Right atrium auricular region (tissue), 2 donors: Measurements from ENCODE around the gene HPF1. TPM values are rescaled to one million over a fixed set of nuclear protein-coding genes. Genes with fewer than 3 reads are reported as not detected.

ENCODE experiments used
- DNase-seq: peaks from one replicate; pipeline ENCODE4 v3.0.0-alpha.2; 2019; ENCODE audit warnings: low spot score
- H3K27ac ChIP-seq, 2 donors: fragments of 200-600 bp; sonication (generic); 1 replicate in 1 of 2; 2 replicates in 1 of 2; pipeline ENCODE4 v1.5.1; 2016 to 2019
- H3K27me3 ChIP-seq, 2 donors: fragments of 200-600 bp; sonication (generic); one replicate each; pipeline versions ENCODE4 v1.5.1 to v1.6.0; 2017 to 2019
- H3K36me3 ChIP-seq: fragments of 200-600 bp; sonication (generic); one replicate; pipeline ENCODE4 v1.5.1; 2016
- H3K4me1 ChIP-seq, 2 donors: fragments of 200-600 bp; sonication (generic); one replicate each; pipeline versions ENCODE4 v1.5.1 to v1.6.0; 2017 to 2019
- H3K4me3 ChIP-seq, 2 donors: fragments of 200-600 bp; sonication (generic); 1 replicate in 1 of 2; 2 replicates in 1 of 2; pipeline ENCODE4 v1.5.1; 2017 to 2019; ENCODE audit warnings: mild to moderate bottlenecking in 1 of 2, moderate library complexity in 1 of 2
- H3K9me3 ChIP-seq, 2 donors: fragments of 200-600 bp; sonication (generic); one replicate each; pipeline ENCODE4 v1.5.1; 2019
- CTCF ChIP-seq, 2 donors: fragments of 200-600 bp; sonication (generic); IDR thresholded peaks; one replicate each; pipeline ENCODE4 v1.5.1; 2019; ENCODE audit warnings: antibody characterized with exemption in 2 of 2
- total RNA-seq, 2 donors: library from RNA; depleted of rRNA; stranded (reverse); fragments of >200 nt; gene quantifications; one replicate each; pipeline ENCODE4 v1.1.0, GENCODE V29; 2016

The HPF1 gene
- total RNA-seq, 2 donors from 2014 or later: 25.7 to 31.3 TPM

GRCh38 chr4:169707958-169708643 lies 49.6 kb downstream of the HPF1 start:
- peak overlapping the region in 1 of 2 donors; percentile 60 for H3K27ac ChIP-seq
- H3K4me1 ChIP-seq: peaks cover 0 to 10% of the 10 kb centered on the region in 2 donors
- no peak overlapping the region for H3K4me3 ChIP-seq
- TF ChIP-seq CTCF (IDR thresholded peaks at IDR 0.05): no peak
- no peak for DNase-seq
- no peaks in the 10 kb centered on the region for H3K27me3 ChIP-seq
- H3K36me3 ChIP-seq: peaks cover 12% of the 10 kb centered on the region
- H3K9me3 ChIP-seq: no peaks in the 10 kb centered on the region

GRCh38 chr4:169698331-169698730 lies 59.4 kb downstream of the HPF1 start:
- DNase-seq: no peak
- Histone ChIP-seq H3K27ac (no peak overlapping the region), H3K9me3 (no peaks in the 10 kb centered on the region), H3K4me1 (no peaks in the 10 kb centered on the region), H3K4me3 (no peak overlapping the region), H3K27me3 (no peaks in the 10 kb centered on the region), H3K36me3 (peaks cover 19% of the 10 kb centered on the region)
- no peak for TF ChIP-seq CTCF (IDR thresholded peaks at IDR 0.05)

GRCh38 chr4:169690787-169691186 lies 67.0 kb downstream of the HPF1 start:
- Histone ChIP-seq H3K9me3 (no peaks in the 10 kb centered on the region), H3K27ac (no peak overlapping the region), H3K4me1 (no peaks in the 10 kb centered on the region), H3K36me3 (peaks cover 16% of the 10 kb centered on the region), H3K4me3 (no peak overlapping the region), H3K27me3 (no peaks in the 10 kb centered on the region)
- TF ChIP-seq CTCF (IDR thresholded peaks at IDR 0.05): no peak
- DNase-seq: no peak

- Histone ChIP-seq H3K4me3 (no peak overlapping the region), H3K27ac (no peak overlapping the region), H3K36me3 (peaks cover 16% of the 10 kb centered on the region), H3K4me1 (no peaks in the 10 kb centered on the region), H3K9me3 (no peaks in the 10 kb centered on the region), H3K27me3 (no peaks in the 10 kb centered on the region)
- DNase-seq: no peak
- TF ChIP-seq CTCF (IDR thresholded peaks at IDR 0.05): no peak
These were observed 68.1 kb downstream of the HPF1 start for GRCh38 chr4:169689681-169690080.

- no peak overlapping the region for H3K4me3 ChIP-seq
- H3K4me1 ChIP-seq: no peaks in the 10 kb centered on the region
- no peaks in the 10 kb centered on the region for H3K9me3 ChIP-seq
- no peak for DNase-seq
- peaks cover 11% of the 10 kb centered on the region for H3K36me3 ChIP-seq
- TF ChIP-seq CTCF (IDR thresholded peaks at IDR 0.05): no peak
- H3K27me3 ChIP-seq: no peaks in the 10 kb centered on the region
- H3K27ac ChIP-seq: no peak overlapping the region
These were observed 75.2 kb downstream of the HPF1 start for GRCh38 chr4:169682372-169683047.

Other genes with a start within 250 kb of the HPF1 start
- 1 to 10 TPM; 7.2 to 9.3 TPM for gene NEK1, start 145.4 kb downstream of the HPF1 start, total RNA-seq
- 10 to 100 TPM; 32.9 to 58.4 TPM for gene CLCN3, start 137.4 kb downstream of the HPF1 start, total RNA-seq